Measurements from ENCODE around the gene SEPTIN3.

SEPTIN3 gene

GRCh38 chr22:41983513-41984405 lies 14.5 kb downstream of the SEPTIN3 start:
- no peak for TF ChIP-seq CTCF (IDR thresholded peaks at IDR 0.05; ENCODE audit: extremely low read depth, insufficient read depth, missing control alignments)
- no peak for DNase-seq (ENCODE audit: low spot score)
- in situ Hi-C loops (cut with MboI; ENCODE audit: low pct_unique_long_range_greater_than_20kb, low sequenced_read_pairs, unreplicated experiment): loop anchor here (10.0 kb wide), 1 partner anchor 91 kb away; the partner anchor contains the start of genes NAGA, PHETA2 and SMDT1

- TF ChIP-seq CTCF (IDR thresholded peaks at IDR 0.05; ENCODE audit: extremely low read depth, insufficient read depth, missing control alignments): no peak
- DNase-seq (ENCODE audit: low spot score): no peak
- in situ Hi-C loops (cut with MboI; ENCODE audit: low pct_unique_long_range_greater_than_20kb, low sequenced_read_pairs, unreplicated experiment): loop anchor here (10.0 kb wide), 1 partner anchor 88 kb away; the partner anchor contains the start of genes NAGA, PHETA2 and SMDT1
Measured at GRCh38 chr22:41987276-41987675, 18.0 kb downstream of the SEPTIN3 start.

DNA sequence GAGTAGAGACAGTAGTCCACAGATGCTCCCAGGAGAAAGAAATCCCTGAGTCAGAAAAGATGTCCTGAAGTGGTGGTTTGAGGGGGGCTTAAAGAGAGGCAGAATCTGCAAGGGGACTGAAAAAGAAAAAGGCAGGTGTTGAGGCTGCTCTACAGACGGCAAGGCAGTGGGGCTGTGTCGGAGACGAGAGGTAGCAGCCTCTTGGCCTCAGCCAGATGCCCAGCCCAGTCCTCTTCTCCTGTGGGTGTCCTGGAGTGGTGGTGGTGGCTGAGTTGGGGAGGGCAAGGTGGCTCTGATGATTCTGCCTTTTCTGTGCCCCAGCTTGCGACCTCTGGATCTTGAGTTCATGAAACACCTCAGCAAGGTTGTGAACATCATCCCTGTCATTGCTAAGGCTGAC lies 20.0 kb downstream of the SEPTIN3 start:
- in situ Hi-C loops (cut with MboI; ENCODE audit: low pct_unique_long_range_greater_than_20kb, low sequenced_read_pairs, unreplicated experiment): loop anchor here (10.0 kb wide), 1 partner anchor 86 kb away; the partner anchor contains the start of genes NAGA, PHETA2 and SMDT1
- DNase-seq (ENCODE audit: low spot score): no peak
- TF ChIP-seq CTCF (IDR thresholded peaks at IDR 0.05; ENCODE audit: extremely low read depth, insufficient read depth, missing control alignments): no peak

DNA sequence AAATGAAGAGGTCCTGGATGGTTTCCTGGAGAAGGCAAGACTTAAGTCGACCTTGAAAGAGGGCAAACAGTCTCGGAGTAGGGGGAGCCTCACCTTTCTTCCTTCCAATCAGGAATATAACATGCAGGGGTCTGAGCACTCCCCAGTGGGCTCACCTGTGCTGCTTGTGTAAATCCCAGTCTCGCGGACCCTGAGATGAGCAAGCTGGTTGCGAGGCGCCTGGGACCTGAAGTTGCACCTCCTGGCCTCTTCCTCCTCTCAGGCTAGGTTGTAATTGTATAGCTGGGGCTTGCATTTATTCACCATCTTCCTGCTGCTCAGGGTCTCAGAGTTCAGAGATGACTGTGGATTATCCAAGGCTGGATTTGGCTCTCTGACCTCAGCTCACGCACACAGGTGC lies 21.9 kb downstream of the SEPTIN3 start:
- no peak for DNase-seq (ENCODE audit: low spot score)
- in situ Hi-C loops (cut with MboI; ENCODE audit: low pct_unique_long_range_greater_than_20kb, low sequenced_read_pairs, unreplicated experiment): no loop called here
- TF ChIP-seq CTCF (IDR thresholded peaks at IDR 0.05; ENCODE audit: extremely low read depth, insufficient read depth, missing control alignments): no peak

GRCh38 chr22:41992496-41992895 lies 23.3 kb downstream of the SEPTIN3 start:
- no peak for DNase-seq (ENCODE audit: low spot score)
- no peak for TF ChIP-seq CTCF (IDR thresholded peaks at IDR 0.05; ENCODE audit: extremely low read depth, insufficient read depth, missing control alignments)
- in situ Hi-C loops (cut with MboI; ENCODE audit: low pct_unique_long_range_greater_than_20kb, low sequenced_read_pairs, unreplicated experiment): no loop called here

DNA sequence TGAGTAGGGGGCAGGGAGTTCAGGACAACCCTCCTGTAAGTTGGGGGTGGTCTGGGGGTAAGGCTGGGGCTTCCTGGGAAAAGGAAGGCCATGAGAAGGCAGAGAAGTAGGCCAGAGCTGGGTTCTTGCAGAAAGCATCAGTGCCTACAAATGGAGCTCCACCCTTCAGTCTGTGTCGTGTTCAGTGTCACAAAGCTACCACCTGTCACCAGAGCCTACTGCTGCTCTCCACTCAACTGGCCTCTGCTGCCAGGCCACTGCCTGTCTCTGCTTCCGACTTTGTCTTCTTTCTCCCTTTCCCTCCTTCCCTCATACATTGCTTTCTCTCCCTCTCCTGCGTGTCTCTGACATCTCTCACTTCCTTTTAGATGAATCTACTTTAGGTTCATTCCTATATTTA lies 26.0 kb downstream of the SEPTIN3 start:
- TF ChIP-seq CTCF (IDR thresholded peaks at IDR 0.05; ENCODE audit: extremely low read depth, insufficient read depth, missing control alignments): no peak
- in situ Hi-C loops (cut with MboI; ENCODE audit: low pct_unique_long_range_greater_than_20kb, low sequenced_read_pairs, unreplicated experiment): no loop called here
- DNase-seq (ENCODE audit: low spot score): no peak
